ENCODE results near the gene GRN. TPM values are rescaled to one million over a fixed set of nuclear protein-coding genes. Genes with fewer than 3 reads are reported as not detected.
A peak's percentile ranks its signal among the peaks of the same experiment; 100 is the strongest.

Gene GRN
- 100 to 1,000 TPM; 101 to 178 (median 120) TPM for total RNA-seq

- Histone ChIP-seq H3K27me3 (no peaks in the 10 kb centered on the region), H3K36me3 (no peaks in the 10 kb centered on the region), H3K4me1 (no peaks in the 10 kb centered on the region), H3K27ac (peak within 1 kb of the TSS; percentile 81 to 91), H3K4me3 (peak within 1 kb of the TSS; percentile 75 to 90), H3K9me3 (no peaks in the 10 kb centered on the region)
- peak; percentile 94 to 97 for DNase-seq
- TF ChIP-seq POLR2A (IDR thresholded peaks at IDR 0.05) (peak; percentile 67 to 72), CTCF (IDR thresholded peaks at IDR 0.05) (no peak)
- intact Hi-C loops (cut with DNase I; ENCODE audit: low total_unique reads), result no loop called here
These were observed at the start of gene GRN for GRCh38 chr17:44344939-44345453. GRN (plus strand) TSS chr17:44345302; CDS start chr17:44349165, 3,863 bp downstream.

GRCh38 chr17:44297975-44298374 lies 47.1 kb upstream of the GRN start:
- DNase-seq, result no peak
- TF ChIP-seq POLR2A (IDR thresholded peaks at IDR 0.05) (no peak), CTCF (IDR thresholded peaks at IDR 0.05) (no peak)
- H3K9me3 ChIP-seq, result no peaks in the 10 kb centered on the region
- no peaks in the 10 kb centered on the region for H3K36me3 ChIP-seq
- H3K27me3 ChIP-seq, result no peaks in the 10 kb centered on the region
- H3K4me3 ChIP-seq, result no peak overlapping the region
- no peak overlapping the region for H3K27ac ChIP-seq
- no peaks in the 10 kb centered on the region for H3K4me1 ChIP-seq
- intact Hi-C loops (cut with DNase I; ENCODE audit: low total_unique reads), result no loop called here

GRCh38 chr17:44304651-44305050 lies 40.5 kb upstream of the GRN start:
- intact Hi-C loops (cut with DNase I; ENCODE audit: low total_unique reads), result no loop called here
- no peaks in the 10 kb centered on the region for H3K36me3 ChIP-seq
- no peak overlapping the region for H3K4me3 ChIP-seq
- DNase-seq, result no peak
- no peak overlapping the region for H3K27ac ChIP-seq
- H3K9me3 ChIP-seq, result no peaks in the 10 kb centered on the region
- no peaks in the 10 kb centered on the region for H3K27me3 ChIP-seq
- TF ChIP-seq CTCF (IDR thresholded peaks at IDR 0.05) (no peak), POLR2A (IDR thresholded peaks at IDR 0.05) (no peak)
- peaks cover 0 to 12% of the 10 kb centered on the region in 2 donors for H3K4me1 ChIP-seq

- TF ChIP-seq POLR2A (IDR thresholded peaks at IDR 0.05) (no peak), CTCF (IDR thresholded peaks at IDR 0.05) (no peak)
- no peaks in the 10 kb centered on the region for H3K27me3 ChIP-seq
- DNase-seq, result peak in 1 of 2 donors; percentile 32
- H3K27ac ChIP-seq, result peak overlapping the region in 1 of 2 donors; percentile 40
- no peaks in the 10 kb centered on the region for H3K36me3 ChIP-seq
- no peaks in the 10 kb centered on the region for H3K9me3 ChIP-seq
- intact Hi-C loops (cut with DNase I; ENCODE audit: low total_unique reads), result no loop called here
- H3K4me1 ChIP-seq, result peaks cover 0 to 12% of the 10 kb centered on the region in 2 donors
- peak overlapping the region; percentile 33 to 51 for H3K4me3 ChIP-seq
These were observed 37.5 kb upstream of the GRN start for GRCh38 chr17:44307387-44308186.

GRCh38 chr17:44308320-44308818 lies 36.7 kb upstream of the GRN start, which contains the start of gene RUNDC3A:
RUNDC3A (plus strand) TSS chr17:44308601; CDS start chr17:44308833, 232 bp downstream.
- Histone ChIP-seq H3K4me1 (peaks cover 0 to 12% of the 10 kb centered on the region in 2 donors), H3K27ac (peak within 1 kb of the TSS in 1 of 2 donors; percentile 40), H3K9me3 (no peaks in the 10 kb centered on the region), H3K36me3 (no peaks in the 10 kb centered on the region), H3K4me3 (peak within 1 kb of the TSS; percentile 33 to 51), H3K27me3 (no peaks in the 10 kb centered on the region)
- no peak for TF ChIP-seq POLR2A (IDR thresholded peaks at IDR 0.05)
- no peak for TF ChIP-seq CTCF (IDR thresholded peaks at IDR 0.05)
- intact Hi-C loops (cut with DNase I; ENCODE audit: low total_unique reads), result no loop called here
- peak; percentile 78 to 84 for DNase-seq
